A673 (cell line): Measurements from ENCODE around the gene EEPD1.

ENCODE experiments used
- EZH2 ChIP-seq: fragments of 200-600 bp; sonication (generic); IDR thresholded peaks from 2 replicates; pipeline ENCODE4 v1.6.1; 2017; ENCODE audit warnings: borderline replicate concordance, low read depth, mild to moderate bottlenecking, mixed read lengths, antibody characterized with exemption, low read length; ENCODE audit not compliant: poor library complexity, severe bottlenecking
- TF ChIP-seq, protein P1 (sequence below): fragments of 300-800, 200-600 bp; sonication (generic); conservative IDR thresholded peaks from 2 replicates; pipeline ENCODE4 v1.5.1; 2017; ENCODE audit warnings: low read depth, mild to moderate bottlenecking, antibody characterized with exemption, low read length, moderate library complexity, mixed read lengths

DNA sequence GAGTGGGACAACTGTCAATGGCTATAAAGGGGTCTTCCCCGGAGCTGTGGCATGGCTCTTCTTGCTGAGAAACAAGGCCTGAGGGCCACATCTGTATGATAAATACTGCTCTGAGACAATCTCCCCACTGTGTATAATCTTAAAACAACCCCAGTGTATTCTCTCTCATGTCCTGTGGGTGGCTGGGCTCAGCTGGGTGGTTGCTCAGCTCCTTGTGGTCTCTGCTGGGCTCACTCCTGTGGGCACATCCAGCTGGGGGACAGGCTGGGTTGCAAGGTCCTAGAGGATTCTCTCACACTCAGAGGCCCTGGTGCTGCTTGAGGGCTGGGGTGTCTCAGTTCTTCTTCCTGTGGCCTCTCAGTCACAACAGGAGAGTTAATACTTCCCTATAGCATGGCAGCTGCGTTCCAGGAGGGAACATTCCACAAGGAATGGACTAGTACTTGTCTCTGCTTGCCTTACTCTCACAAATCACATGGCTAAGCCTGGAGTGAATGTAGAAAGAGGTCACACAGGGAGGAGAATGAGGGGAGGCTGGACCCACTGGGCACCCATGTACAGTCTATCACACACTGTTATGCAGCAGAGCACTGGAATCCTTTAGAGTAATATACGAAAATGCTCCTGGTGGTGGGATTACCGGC is 4.5 kb upstream of the EEPD1 start:
- TF ChIP-seq, protein P1, sequence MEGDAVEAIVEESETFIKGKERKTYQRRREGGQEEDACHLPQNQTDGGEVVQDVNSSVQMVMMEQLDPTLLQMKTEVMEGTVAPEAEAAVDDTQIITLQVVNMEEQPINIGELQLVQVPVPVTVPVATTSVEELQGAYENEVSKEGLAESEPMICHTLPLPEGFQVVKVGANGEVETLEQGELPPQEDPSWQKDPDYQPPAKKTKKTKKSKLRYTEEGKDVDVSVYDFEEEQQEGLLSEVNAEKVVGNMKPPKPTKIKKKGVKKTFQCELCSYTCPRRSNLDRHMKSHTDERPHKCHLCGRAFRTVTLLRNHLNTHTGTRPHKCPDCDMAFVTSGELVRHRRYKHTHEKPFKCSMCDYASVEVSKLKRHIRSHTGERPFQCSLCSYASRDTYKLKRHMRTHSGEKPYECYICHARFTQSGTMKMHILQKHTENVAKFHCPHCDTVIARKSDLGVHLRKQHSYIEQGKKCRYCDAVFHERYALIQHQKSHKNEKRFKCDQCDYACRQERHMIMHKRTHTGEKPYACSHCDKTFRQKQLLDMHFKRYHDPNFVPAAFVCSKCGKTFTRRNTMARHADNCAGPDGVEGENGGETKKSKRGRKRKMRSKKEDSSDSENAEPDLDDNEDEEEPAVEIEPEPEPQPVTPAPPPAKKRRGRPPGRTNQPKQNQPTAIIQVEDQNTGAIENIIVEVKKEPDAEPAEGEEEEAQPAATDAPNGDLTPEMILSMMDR: no peak
- no peak for TF ChIP-seq EZH2
